ENCODE data around the gene SDF4.

- TF ChIP-seq CTCF (IDR thresholded peaks at IDR 0.05) (no peak), EZH2 (IDR thresholded peaks at IDR 0.05; ENCODE audit: borderline replicate concordance, insufficient read depth, low read depth, low read length, poor library complexity, severe bottlenecking) (no peak)
Observed at GRCh38 chr1:1245817-1246576, 14.2 kb upstream of the SDF4 start.

Data from B cell (primary cell).